Neural cell (in vitro differentiated cells): Measurements from ENCODE around the gene SH2D1B. TPM values are rescaled to one million over a fixed set of nuclear protein-coding genes. Genes with fewer than 3 reads are reported as not detected.

ENCODE experiments used
- H2AFZ ChIP-seq: fragments of 200-600, 300-800 bp; sonication (generic), shearing (Covaris generic); 2 replicates; pipeline ENCODE4 v1.6.0; 2014; ENCODE audit warnings: low read depth, mild to moderate bottlenecking, antibody characterized with exemption, low read length, moderate library complexity
- H3F3A ChIP-seq: fragments of 200-600 bp; shearing (Covaris generic); 2 replicates; pipeline ENCODE4 v1.6.1; 2016; ENCODE audit warnings: mild to moderate bottlenecking, moderate library complexity, mixed read lengths, antibody characterized with exemption, low read length; ENCODE audit not compliant: insufficient read depth, poor library complexity, severe bottlenecking
- H3K27ac ChIP-seq: fragments of 200-600, 300-800 bp; sonication (generic), shearing (Covaris generic); 2 replicates; pipeline ENCODE4 v1.5.1; 2014; ENCODE audit warnings: mild to moderate bottlenecking, low read length, moderate library complexity
- H3K27me3 ChIP-seq: fragments of 300-800, 200-600 bp; sonication (generic), shearing (Covaris generic); 2 replicates; pipeline ENCODE4 v1.6.0; 2014; ENCODE audit warnings: mild to moderate bottlenecking, low read depth, low read length, moderate library complexity; ENCODE audit not compliant: insufficient read depth
- H3K36me3 ChIP-seq: fragments of 300-800, 200-600 bp; sonication (generic), shearing (Covaris generic); 2 replicates; pipeline ENCODE4 v1.5.1; 2014; ENCODE audit warnings: mild to moderate bottlenecking, antibody characterized with exemption, low read length, moderate library complexity; ENCODE audit not compliant: insufficient read depth
- H3K4me2 ChIP-seq: fragments of 300-800, 200-600 bp; sonication (generic), shearing (Covaris generic); 2 replicates; pipeline ENCODE4 v1.6.0; 2014; ENCODE audit warnings: mild to moderate bottlenecking, low read length
- H3K4me3 ChIP-seq: fragments of 300-800, 200-600 bp; sonication (generic), shearing (Covaris generic); 2 replicates; pipeline ENCODE4 v1.5.1; 2014; ENCODE audit warnings: mild to moderate bottlenecking, low read length, moderate library complexity
- H3K79me2 ChIP-seq: fragments of 200-600 bp; shearing (Covaris generic); replicated peaks from 2 replicates; pipeline ENCODE4 v1.6.0; 2014; ENCODE audit warnings: mild to moderate bottlenecking, low read length, moderate library complexity; ENCODE audit not compliant: insufficient read depth
- H3K9ac ChIP-seq: fragments of 300-800, 200-600 bp; sonication (generic), shearing (Covaris generic); 2 replicates; pipeline ENCODE4 v1.6.1; 2016; ENCODE audit warnings: mild to moderate bottlenecking, low read length, mixed read lengths
- H3K9me2 ChIP-seq: fragments of 200-600 bp; shearing (Covaris generic); 2 replicates; pipeline ENCODE4 v1.6.1; 2016; ENCODE audit warnings: mild to moderate bottlenecking, low read length, mixed read lengths; ENCODE audit not compliant: insufficient read depth
- H3K9me3 ChIP-seq: fragments of 200-600, 300-800 bp; sonication (generic), shearing (Covaris generic); 2 replicates; pipeline ENCODE4 v1.6.1; 2016; ENCODE audit warnings: mild to moderate bottlenecking, mixed run types, low read length, moderate library complexity, mixed read lengths
- H4K20me1 ChIP-seq: fragments of 200-600 bp; shearing (Covaris generic); 2 replicates; pipeline ENCODE4 v1.6.1; 2016; ENCODE audit warnings: mild to moderate bottlenecking, mixed run types; ENCODE audit not compliant: insufficient read depth
- EP300 ChIP-seq: fragments of 450-650 bp; conservative IDR thresholded peaks from 2 replicates; pipeline ENCODE4 v1.6.1; 2014; ENCODE audit warnings: antibody characterized with exemption, mild to moderate bottlenecking, moderate library complexity; ENCODE audit not compliant: poor library complexity, severe bottlenecking
- EZH2 ChIP-seq: fragments of 200-600, 300-800 bp; shearing (Covaris generic), sonication (generic); IDR thresholded peaks from 2 replicates; pipeline ENCODE4 v1.6.1; 2014; ENCODE audit warnings: antibody characterized with exemption, low read length, borderline replicate concordance, mild to moderate bottlenecking; ENCODE audit not compliant: insufficient read depth, poor library complexity, severe bottlenecking
- MXI1 ChIP-seq: fragments of 450-650 bp; conservative IDR thresholded peaks from 2 replicates; pipeline ENCODE4 v1.6.1; 2014; ENCODE audit warnings: antibody characterized with exemption, mild to moderate bottlenecking; ENCODE audit not compliant: poor library complexity, severe bottlenecking
- POLR2AphosphoS5 ChIP-seq: IDR thresholded peaks from 2 replicates; pipeline ENCODE4 v1.6.1; 2012
- RAD21 ChIP-seq: fragments of 450-650 bp; conservative IDR thresholded peaks from 2 replicates; pipeline ENCODE4 v1.6.1; 2014; ENCODE audit warnings: antibody characterized with exemption, mild to moderate bottlenecking, moderate library complexity
- REST ChIP-seq: IDR thresholded peaks from 2 replicates; pipeline ENCODE4 v1.6.1; 2012; ENCODE audit warnings: borderline replicate concordance
- SMC3 ChIP-seq: fragments of 450-650 bp; conservative IDR thresholded peaks from 2 replicates; pipeline ENCODE4 v1.6.1; 2014; ENCODE audit warnings: antibody characterized with exemption, mild to moderate bottlenecking, moderate library complexity; ENCODE audit not compliant: poor library complexity
- TAF1 ChIP-seq: IDR thresholded peaks from 2 replicates; pipeline ENCODE4 v1.6.1; 2012; ENCODE audit warnings: low read depth
- polyA minus RNA-seq: library from RNA; depleted of rRNA, polyadenylated mRNA; stranded (reverse); fragments of >200 nt; gene quantifications from 2 replicates; pipeline ENCODE4 v1.2.3, GENCODE V29; 2014
- polyA plus RNA-seq: library from polyadenylated mRNA; depleted of rRNA; stranded (reverse); fragments of >200 nt; gene quantifications from 2 replicates; pipeline ENCODE4 v1.2.3, GENCODE V29; 2014
- TF ChIP-seq, protein P1 (sequence below): fragments of 450-650 bp; IDR thresholded peaks from 2 replicates; pipeline ENCODE4 v1.5.1; 2014; ENCODE audit warnings: antibody characterized with exemption, mild to moderate bottlenecking, moderate library complexity; ENCODE audit not compliant: poor library complexity, severe bottlenecking

The SH2D1B gene
- polyA plus RNA-seq, result not detected in 2 replicates
- not detected in 2 replicates for polyA minus RNA-seq

DNA sequence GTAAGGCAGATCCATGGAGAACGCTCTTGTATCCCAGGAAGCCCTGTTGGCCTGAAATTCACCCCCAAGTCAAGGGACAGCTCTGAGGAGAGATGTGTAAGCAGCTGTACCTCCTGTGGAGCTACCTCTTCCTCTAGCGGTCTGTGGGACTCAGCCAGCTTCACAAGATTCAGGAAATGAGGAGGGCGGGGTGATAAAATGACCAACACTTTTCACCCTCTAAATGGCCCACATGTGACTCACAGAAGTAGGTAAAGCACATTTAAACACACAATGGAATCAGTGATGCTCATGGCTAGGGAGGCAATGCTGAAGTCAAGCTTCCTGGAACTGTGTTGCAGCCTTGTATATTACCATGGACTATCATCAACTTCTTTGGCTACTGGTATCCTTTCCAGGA, at the start of gene SH2D1B:
SH2D1B (minus strand) TSS at position 135 of the 400 bp plus-strand sequence; CDS start at position 15, 120 bp downstream.
- Histone ChIP-seq H3K36me3 (no peaks in the 10 kb centered on the region), H3K9me3 (no peaks in the 10 kb centered on the region), H3K9me2 (no peaks in the 10 kb centered on the region), H3K27me3 (no peaks in the 10 kb centered on the region), H3K4me3 (no peak within 1 kb of the TSS), H3F3A (no peaks in the 10 kb centered on the region), H3K79me2 (no peaks in the 10 kb centered on the region), H3K4me2 (no peak within 1 kb of the TSS), H3K27ac (no peak within 1 kb of the TSS), H3K9ac (no peak within 1 kb of the TSS), H4K20me1 (no peaks in the 10 kb centered on the region), H2AFZ (no peak within 1 kb of the TSS)
- no peak for TF ChIP-seq SMC3
- TF ChIP-seq RAD21, result no peak
- TF ChIP-seq TAF1, result no peak
- TF ChIP-seq POLR2AphosphoS5, result no peak
- no peak for TF ChIP-seq EZH2
- TF ChIP-seq, protein P1, sequence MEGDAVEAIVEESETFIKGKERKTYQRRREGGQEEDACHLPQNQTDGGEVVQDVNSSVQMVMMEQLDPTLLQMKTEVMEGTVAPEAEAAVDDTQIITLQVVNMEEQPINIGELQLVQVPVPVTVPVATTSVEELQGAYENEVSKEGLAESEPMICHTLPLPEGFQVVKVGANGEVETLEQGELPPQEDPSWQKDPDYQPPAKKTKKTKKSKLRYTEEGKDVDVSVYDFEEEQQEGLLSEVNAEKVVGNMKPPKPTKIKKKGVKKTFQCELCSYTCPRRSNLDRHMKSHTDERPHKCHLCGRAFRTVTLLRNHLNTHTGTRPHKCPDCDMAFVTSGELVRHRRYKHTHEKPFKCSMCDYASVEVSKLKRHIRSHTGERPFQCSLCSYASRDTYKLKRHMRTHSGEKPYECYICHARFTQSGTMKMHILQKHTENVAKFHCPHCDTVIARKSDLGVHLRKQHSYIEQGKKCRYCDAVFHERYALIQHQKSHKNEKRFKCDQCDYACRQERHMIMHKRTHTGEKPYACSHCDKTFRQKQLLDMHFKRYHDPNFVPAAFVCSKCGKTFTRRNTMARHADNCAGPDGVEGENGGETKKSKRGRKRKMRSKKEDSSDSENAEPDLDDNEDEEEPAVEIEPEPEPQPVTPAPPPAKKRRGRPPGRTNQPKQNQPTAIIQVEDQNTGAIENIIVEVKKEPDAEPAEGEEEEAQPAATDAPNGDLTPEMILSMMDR, result no peak
- no peak for TF ChIP-seq EP300
- TF ChIP-seq REST, result no peak
- TF ChIP-seq MXI1, result no peak

DNA sequence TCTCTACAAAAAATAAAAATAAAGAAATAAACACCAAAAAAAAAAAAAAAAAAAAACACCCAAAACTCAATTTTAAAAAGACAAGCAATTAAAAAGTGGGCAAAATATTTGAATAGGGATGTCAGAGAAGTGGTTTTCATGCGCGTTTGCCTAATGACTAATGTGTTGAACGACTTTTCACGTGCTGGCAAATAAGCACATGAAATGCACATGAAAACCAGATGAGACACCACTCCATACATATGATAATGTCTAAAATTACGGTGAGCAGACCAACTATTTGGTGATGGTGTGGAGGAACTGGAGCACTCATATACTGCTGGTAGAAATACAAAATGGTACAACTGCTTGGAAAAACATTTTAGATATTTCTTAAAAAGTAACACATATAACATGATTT, 46.3 kb upstream of the SH2D1B start:
- H3K4me3 ChIP-seq, result no peak overlapping the region
- no peak overlapping the region for H3K4me2 ChIP-seq
- no peaks in the 10 kb centered on the region for H3K79me2 ChIP-seq
- H3K27me3 ChIP-seq, result no peaks in the 10 kb centered on the region
- no peak overlapping the region for H3K27ac ChIP-seq
- TF ChIP-seq SMC3 (no peak), TAF1 (no peak), RAD21 (no peak)
- H3K9me3 ChIP-seq, result no peaks in the 10 kb centered on the region
- no peak overlapping the region for H2AFZ ChIP-seq
- no peak overlapping the region for H3K9ac ChIP-seq
- no peaks in the 10 kb centered on the region for H4K20me1 ChIP-seq
- H3K36me3 ChIP-seq, result no peaks in the 10 kb centered on the region
- no peaks in the 10 kb centered on the region for H3K9me2 ChIP-seq
- H3F3A ChIP-seq, result no peaks in the 10 kb centered on the region
